ENCODE data around the gene UGGT2.
"Not testable (repeated sequence)": the region's sequence is repeated elsewhere in the genome, so short reads cannot be mapped to it uniquely, and the experiment has no call there.

GRCh38 chr13:96051491-96051890 lies 1.7 kb downstream of the UGGT2 start:
- not testable (repeated sequence) for TF ChIP-seq CTCF (IDR thresholded peaks at IDR 0.05); EZH2 (IDR thresholded peaks at IDR 0.05; ENCODE audit: borderline replicate concordance, insufficient read depth, low read depth, low read length, poor library complexity, severe bottlenecking)
